ENCODE results near the gene IL34. TPM values are rescaled to one million over a fixed set of nuclear protein-coding genes. Genes with fewer than 3 reads are reported as not detected.

The IL34 gene
- polyA plus RNA-seq, 1 donor from 2014 or later: 3.0 TPM

DNA sequence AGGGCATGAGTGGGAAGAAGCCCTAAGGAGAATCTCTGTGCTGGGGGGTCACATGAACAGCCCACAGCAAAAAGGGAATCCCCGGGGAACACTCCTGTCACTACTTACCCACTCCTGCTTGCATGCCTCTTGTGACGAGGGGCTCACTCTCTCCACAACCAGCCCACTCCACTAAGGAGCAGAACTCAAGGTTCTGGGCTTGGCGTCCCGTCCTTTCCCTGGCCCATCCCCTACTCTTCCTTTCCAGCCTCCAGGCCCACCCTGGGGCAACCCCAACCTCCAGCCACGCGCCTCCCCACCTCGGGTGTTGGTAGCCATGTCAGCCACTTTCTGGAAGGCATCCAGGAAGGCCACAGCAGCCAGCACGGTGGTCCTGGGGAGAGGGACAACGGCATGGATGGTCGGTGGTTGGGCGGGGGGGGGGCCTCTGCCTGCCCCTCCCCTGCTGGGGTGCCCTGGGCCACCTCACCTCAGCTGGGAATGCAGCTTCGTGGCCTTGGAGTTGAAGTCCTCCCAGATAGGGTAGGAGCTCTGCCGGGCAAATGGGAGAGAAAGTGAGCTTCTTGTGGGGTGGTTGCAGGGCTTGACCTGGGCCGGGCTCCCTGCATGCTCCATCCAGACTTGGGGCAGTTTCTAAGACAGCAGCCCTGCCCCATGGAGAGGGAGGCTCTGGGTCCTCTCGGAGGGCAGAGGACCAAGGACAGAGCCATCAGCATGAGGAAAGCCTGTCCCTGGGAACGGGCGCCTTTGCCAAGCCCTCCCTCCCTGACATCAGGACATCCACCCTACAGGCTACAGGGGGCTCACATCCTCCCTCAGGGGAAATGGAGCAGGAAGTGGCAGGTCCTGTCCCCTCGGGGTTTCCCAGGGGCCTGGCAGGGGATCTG is 34.4 kb downstream of the IL34 start:
- no peak overlapping the region for H3K4me2 ChIP-seq (ENCODE audit: low read length)
- H3K27ac ChIP-seq (ENCODE audit: low read length): no peak overlapping the region
- H3F3A ChIP-seq (ENCODE audit: insufficient read depth, low read length, poor library complexity, severe bottlenecking): no peaks in the 10 kb centered on the region
- no peak overlapping the region for H3K4me3 ChIP-seq (ENCODE audit: low read length)
- H3K79me2 ChIP-seq (replicated peaks; ENCODE audit: insufficient read depth, low read length): peaks cover 23% of the 10 kb centered on the region
- H3K27me3 ChIP-seq (ENCODE audit: insufficient read depth, low read depth, low read length): no peaks in the 10 kb centered on the region
- H3K36me3 ChIP-seq (ENCODE audit: insufficient read depth, low read length): peaks cover 7% of the 10 kb centered on the region
- H3K9ac ChIP-seq (ENCODE audit: low read length): no peak overlapping the region
- no peak overlapping the region for H2AFZ ChIP-seq (ENCODE audit: low read depth, low read length)
- no peaks in the 10 kb centered on the region for H3K9me3 ChIP-seq (ENCODE audit: low read length)
- H4K20me1 ChIP-seq (ENCODE audit: insufficient read depth): peaks cover 3% of the 10 kb centered on the region
- H3K9me2 ChIP-seq (ENCODE audit: insufficient read depth, low read length): no peaks in the 10 kb centered on the region
- TF ChIP-seq RAD21 (conservative IDR thresholded peaks at IDR 0.05): no peak
- no peak for TF ChIP-seq TAF1 (IDR thresholded peaks at IDR 0.05; ENCODE audit: low read depth)
- TF ChIP-seq EP300 (conservative IDR thresholded peaks at IDR 0.05; ENCODE audit: poor library complexity, severe bottlenecking): no peak
- TF ChIP-seq SMC3 (conservative IDR thresholded peaks at IDR 0.05; ENCODE audit: poor library complexity): no peak
- TF ChIP-seq EZH2 (IDR thresholded peaks at IDR 0.05; ENCODE audit: borderline replicate concordance, insufficient read depth, low read length, poor library complexity, severe bottlenecking): no peak
- TF ChIP-seq REST (IDR thresholded peaks at IDR 0.05; ENCODE audit: borderline replicate concordance): no peak
- TF ChIP-seq MXI1 (conservative IDR thresholded peaks at IDR 0.05; ENCODE audit: poor library complexity, severe bottlenecking): no peak
- TF ChIP-seq POLR2AphosphoS5 (IDR thresholded peaks at IDR 0.05): no peak
- no peak for TF ChIP-seq CTCF (IDR thresholded peaks at IDR 0.05; ENCODE audit: poor library complexity, severe bottlenecking)

- TF ChIP-seq MXI1 (conservative IDR thresholded peaks at IDR 0.05; ENCODE audit: poor library complexity, severe bottlenecking) (no peak), REST (IDR thresholded peaks at IDR 0.05; ENCODE audit: borderline replicate concordance) (no peak), CTCF (IDR thresholded peaks at IDR 0.05; ENCODE audit: poor library complexity, severe bottlenecking) (no peak), EP300 (conservative IDR thresholded peaks at IDR 0.05; ENCODE audit: poor library complexity, severe bottlenecking) (no peak), TAF1 (IDR thresholded peaks at IDR 0.05; ENCODE audit: low read depth) (no peak), POLR2AphosphoS5 (IDR thresholded peaks at IDR 0.05) (no peak), EZH2 (IDR thresholded peaks at IDR 0.05; ENCODE audit: borderline replicate concordance, insufficient read depth, low read length, poor library complexity, severe bottlenecking) (no peak), RAD21 (conservative IDR thresholded peaks at IDR 0.05) (no peak), SMC3 (conservative IDR thresholded peaks at IDR 0.05; ENCODE audit: poor library complexity) (no peak)
- H4K20me1 ChIP-seq (ENCODE audit: insufficient read depth): peaks cover 3% of the 10 kb centered on the region
- H3K9ac ChIP-seq (ENCODE audit: low read length): no peak overlapping the region
- H3K9me2 ChIP-seq (ENCODE audit: insufficient read depth, low read length): no peaks in the 10 kb centered on the region
- no peak overlapping the region for H3K4me3 ChIP-seq (ENCODE audit: low read length)
- no peaks in the 10 kb centered on the region for H3K36me3 ChIP-seq (ENCODE audit: insufficient read depth, low read length)
- H3F3A ChIP-seq (ENCODE audit: insufficient read depth, low read length, poor library complexity, severe bottlenecking): no peaks in the 10 kb centered on the region
- no peak overlapping the region for H3K4me2 ChIP-seq (ENCODE audit: low read length)
- H3K79me2 ChIP-seq (replicated peaks; ENCODE audit: insufficient read depth, low read length): peaks cover 23% of the 10 kb centered on the region
- H3K27ac ChIP-seq (ENCODE audit: low read length): no peak overlapping the region
- H2AFZ ChIP-seq (ENCODE audit: low read depth, low read length): no peak overlapping the region
- no peaks in the 10 kb centered on the region for H3K27me3 ChIP-seq (ENCODE audit: insufficient read depth, low read depth, low read length)
- no peaks in the 10 kb centered on the region for H3K9me3 ChIP-seq (ENCODE audit: low read length)
Observed at GRCh38 chr16:70681382-70682238, 35.3 kb downstream of the IL34 start.

All from neural cell (in vitro differentiated cells).